ENCODE data around the gene MYO18B. TPM values are rescaled to one million over a fixed set of nuclear protein-coding genes. Genes with fewer than 3 reads are reported as not detected.
A peak's percentile ranks its signal among the peaks of the same experiment; 100 is the strongest.

Gene MYO18B
- total and polyA plus RNA-seq, 2 donors (not counting 3 experiments of a cell fraction or from before 2014, with no cell fraction given) = 0.01 TPM; not detected in 1

GRCh38 chr22:25758316-25758715 is 16.3 kb downstream of the MYO18B start:
- POLR2A ChIA-PET = no interaction called here
- H3K36me3 ChIP-seq (ENCODE audit: control insufficient read depth in 2 of 2, extremely low read depth in 1 of 2, insufficient read depth in 2 of 2, low read length in 2 of 2) = no peaks in the 10 kb centered on the region
- no peak for TF ChIP-seq POLR2AphosphoS5 (IDR thresholded peaks at IDR 0.05; ENCODE audit: insufficient read depth, low read depth, low read length)
- no peak overlapping the region for H3K4me3 ChIP-seq (replicated peaks in 1 of 3; ENCODE audit: insufficient read depth in 1 of 3, low read depth in 1 of 3, low read length in 3 of 3)
- no peak for FAIRE-seq
- H4K20me1 ChIP-seq (replicated peaks; ENCODE audit: control insufficient read depth, extremely low read depth, insufficient read depth, low read length) = no peaks in the 10 kb centered on the region
- no peaks in the 10 kb centered on the region for H3K27me3 ChIP-seq (ENCODE audit: control insufficient read depth in 2 of 2, insufficient read depth in 2 of 2, low read length in 2 of 2)
- no peaks in the 10 kb centered on the region for H3K9me3 ChIP-seq (replicated peaks; ENCODE audit: control insufficient read depth, insufficient read depth, low read length)
- H3K9ac ChIP-seq (replicated peaks; ENCODE audit: extremely low read depth, insufficient read depth, low read length) = no peak overlapping the region
- H3K4me1 ChIP-seq (ENCODE audit: control insufficient read depth, extremely low read depth, insufficient read depth, low read length) = peaks cover 17% of the 10 kb centered on the region
- H3K79me2 ChIP-seq (ENCODE audit: control insufficient read depth, insufficient read depth, low read length) = no peaks in the 10 kb centered on the region
- CTCF ChIA-PET = no interaction called here
- no TSS peak for BruUV-seq (replicated peaks)
- H3K4me2 ChIP-seq (ENCODE audit: insufficient read depth, low read length) = no peak overlapping the region
- no peak overlapping the region for H2AFZ ChIP-seq (ENCODE audit: low read depth, low read length)
- intact Hi-C loops (cut with micrococcal nuclease) = no loop called here
- H3K27ac ChIP-seq (ENCODE audit: insufficient read depth, low read depth, low read length) = no peak overlapping the region
- H3K9me1 ChIP-seq (replicated peaks; ENCODE audit: control insufficient read depth, extremely low read depth, insufficient read depth, low read length) = no peaks in the 10 kb centered on the region
- DNase-seq (ENCODE audit: low read depth, low spot score) = no peak
- dilution Hi-C loops (cut with MboI; ENCODE audit: extremely low pct_ligation_motif_present, low sequenced_read_pairs) = no loop called here

- Histone ChIP-seq H3K79me2 (ENCODE audit: control insufficient read depth, insufficient read depth, low read length) (no peaks in the 10 kb centered on the region), H3K9me3 (replicated peaks; ENCODE audit: control insufficient read depth, insufficient read depth, low read length) (no peaks in the 10 kb centered on the region), H3K27me3 (ENCODE audit: control insufficient read depth in 2 of 2, insufficient read depth in 2 of 2, low read length in 2 of 2) (no peaks in the 10 kb centered on the region), H4K20me1 (replicated peaks; ENCODE audit: control insufficient read depth, extremely low read depth, insufficient read depth, low read length) (no peaks in the 10 kb centered on the region), H3K9ac (replicated peaks; ENCODE audit: extremely low read depth, insufficient read depth, low read length) (no peak overlapping the region), H3K4me1 (ENCODE audit: control insufficient read depth, extremely low read depth, insufficient read depth, low read length) (peaks cover 19% of the 10 kb centered on the region), H3K4me3 (replicated peaks in 1 of 3; ENCODE audit: insufficient read depth in 1 of 3, low read depth in 1 of 3, low read length in 3 of 3) (no peak overlapping the region), H3K9me1 (replicated peaks; ENCODE audit: control insufficient read depth, extremely low read depth, insufficient read depth, low read length) (no peaks in the 10 kb centered on the region), H3K27ac (ENCODE audit: insufficient read depth, low read depth, low read length) (peak overlapping the region; percentile 77), H2AFZ (ENCODE audit: low read depth, low read length) (no peak overlapping the region), H3K36me3 (ENCODE audit: control insufficient read depth in 2 of 2, extremely low read depth in 1 of 2, insufficient read depth in 2 of 2, low read length in 2 of 2) (no peaks in the 10 kb centered on the region), H3K4me2 (ENCODE audit: insufficient read depth, low read length) (peak overlapping the region; percentile 47)
- BruUV-seq (replicated peaks) = no TSS peak
- intact Hi-C loops (cut with micrococcal nuclease) = loop anchor here (1.0 to 5.0 kb wide), 2 partner anchors 13 to 58 kb away; no protein-coding TSS in a partner anchor
- peak; percentile 90 for FAIRE-seq
- peak; percentile 97 for DNase-seq (ENCODE audit: low read depth, low spot score)
- dilution Hi-C loops (cut with MboI; ENCODE audit: extremely low pct_ligation_motif_present, low sequenced_read_pairs) = no loop called here
- TF ChIP-seq FOS (IDR thresholded peaks at IDR 0.05; ENCODE audit: borderline replicate concordance, insufficient read depth, low read length) = peak; percentile 69
- no peak for TF ChIP-seq EZH2 (IDR thresholded peaks at IDR 0.05; ENCODE audit: borderline replicate concordance, low read depth, low read length, severe bottlenecking)
- TF ChIP-seq MYC (IDR thresholded peaks at IDR 0.05; ENCODE audit: low read depth, low read length) = no peak
- TF ChIP-seq GATA2 (IDR thresholded peaks at IDR 0.05; ENCODE audit: insufficient read depth, insufficient read length, low read depth, low read length) = peak; percentile 73
- peak; percentile 19 for TF ChIP-seq POLR2AphosphoS5 (IDR thresholded peaks at IDR 0.05; ENCODE audit: insufficient read depth, low read depth, low read length)
- TF ChIP-seq JUN (IDR thresholded peaks at IDR 0.05; ENCODE audit: borderline replicate concordance, insufficient read depth, insufficient read length, low read depth) = peak; percentile 98
- ChIA-PET POLR2A (interaction anchor here (0.6 kb wide), 1 partner anchor 1036 kb away, joined by 4 read pairs; no protein-coding TSS in a partner anchor), CTCF (interaction anchor here (0.6 to 1.8 kb wide), 4 partner anchors 9 to 369 kb away, joined by 3 to 8 read pairs (median 4); no protein-coding TSS in a partner anchor)
Measured at GRCh38 chr22:25759825-25760231, 17.8 kb downstream of the MYO18B start.

All from endothelial cell of umbilical vein (primary cell).